A204.1 (cell line): ENCODE measurements around the gene KATNBL1.
A peak's percentile ranks its signal among the peaks of the same experiment; 100 is the strongest.

ENCODE experiments used
- FAIRE-seq: peaks from 2 replicates; lab custom pipeline; 2012; peaks lifted over from hg19 to GRCh38; lab: Jason Lieb, UNC

KATNBL1 gene

GRCh38 chr15:34114739-34115138 lies 95.2 kb downstream of the KATNBL1 start:
- no peak for FAIRE-seq

- no peak for FAIRE-seq
These were observed 95.7 kb downstream of the KATNBL1 start for GRCh38 chr15:34114215-34114614.

DNA sequence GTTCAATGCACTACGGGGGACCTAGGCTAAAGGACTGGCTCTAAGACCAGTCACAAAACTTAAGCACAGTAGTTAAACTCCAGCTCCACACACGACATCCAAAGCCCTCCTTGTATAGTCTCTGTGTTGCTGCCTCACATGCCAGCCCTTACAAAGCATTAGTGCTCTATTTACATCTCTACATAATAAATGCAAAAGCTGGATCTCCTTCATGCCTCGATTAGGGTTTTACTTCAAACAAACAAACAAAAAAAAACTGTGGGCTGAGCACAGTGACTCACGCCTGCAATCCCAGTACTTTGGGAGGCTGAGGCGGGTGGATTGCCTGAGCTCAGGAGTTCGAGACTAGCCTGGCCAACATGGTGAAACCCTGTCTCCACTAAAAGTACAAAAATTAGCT lies 98.4 kb downstream of the KATNBL1 start:
- FAIRE-seq, result no peak

- FAIRE-seq, result peak; percentile 91
These were observed 99.9 kb downstream of the KATNBL1 start for GRCh38 chr15:34109797-34110663.

- no peak for FAIRE-seq
These were observed 102.6 kb downstream of the KATNBL1 start for GRCh38 chr15:34107315-34107714.

DNA sequence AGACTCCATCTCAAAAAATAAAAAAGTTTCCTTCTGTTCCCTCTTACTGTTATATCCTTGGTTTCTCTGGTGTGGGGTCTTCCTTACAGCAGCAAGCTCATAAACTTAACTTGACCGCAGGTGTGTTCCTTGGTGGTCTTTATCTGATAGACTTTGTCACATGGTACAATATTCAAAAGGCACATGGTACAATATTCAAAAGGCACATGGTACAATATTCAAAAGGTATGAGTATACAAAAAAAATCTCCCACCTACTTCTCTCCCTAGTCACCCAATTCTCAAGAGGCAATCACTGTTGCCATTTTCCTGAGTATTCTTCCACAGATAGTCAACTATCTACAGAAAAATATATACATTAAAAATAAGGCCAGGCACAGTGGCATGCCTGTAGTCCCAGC lies 103.5 kb downstream of the KATNBL1 start:
- FAIRE-seq, result no peak

GRCh38 chr15:34102175-34102925 lies 107.5 kb downstream of the KATNBL1 start:
- no peak for FAIRE-seq

- peak; percentile 96 for FAIRE-seq
These were observed 108.3 kb downstream of the KATNBL1 start, which contains the start of the genes EMC7 and PGBD4 for GRCh38 chr15:34101366-34102174. Gene EMC7 (minus strand): TSS chr15:34101862. CDS start chr15:34101839, 23 bp downstream. Gene PGBD4 (plus strand): TSS chr15:34102083. CDS start chr15:34102532, 449 bp downstream.

- no peak for FAIRE-seq
These were observed 110.0 kb downstream of the KATNBL1 start for GRCh38 chr15:34099914-34100313.
